IPS-18c (cell line): Measurements from ENCODE around the gene SPA17.

ENCODE experiments used
- H3K4me3 ChIP-seq: 2 replicates; pipeline ENCODE4 v1.7.0; 2013; ENCODE audit warnings: low read depth, mild to moderate bottlenecking, low read length, moderate library complexity; ENCODE audit not compliant: insufficient read depth
- H3K9me3 ChIP-seq: one replicate; pipeline ENCODE4 v1.6.1; 2013; ENCODE audit warnings: mild to moderate bottlenecking, low read length, moderate library complexity; ENCODE audit not compliant: control insufficient read depth, insufficient read depth

SPA17 gene

DNA sequence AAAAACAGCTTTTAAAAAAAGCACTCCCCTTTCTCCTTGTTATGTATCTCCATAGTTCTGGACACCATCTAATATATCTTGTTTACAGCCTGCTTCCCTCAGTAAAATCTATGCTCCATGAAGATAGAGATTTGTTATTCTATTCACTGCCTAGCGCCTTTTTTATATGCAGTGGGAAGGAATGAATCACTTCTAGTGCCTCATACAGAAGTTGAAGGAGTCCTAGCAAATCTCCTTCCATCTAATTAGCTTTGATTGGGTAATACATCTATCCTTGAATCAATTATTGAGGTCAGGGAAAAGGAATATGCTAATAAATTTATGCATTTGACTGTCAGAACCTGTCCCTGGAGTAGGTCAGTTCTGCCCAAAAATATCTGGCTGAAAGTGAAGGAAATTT, 25.8 kb downstream of the SPA17 start:
- Histone ChIP-seq H3K4me3 (no peak overlapping the region), H3K9me3 (no peaks in the 10 kb centered on the region)

DNA sequence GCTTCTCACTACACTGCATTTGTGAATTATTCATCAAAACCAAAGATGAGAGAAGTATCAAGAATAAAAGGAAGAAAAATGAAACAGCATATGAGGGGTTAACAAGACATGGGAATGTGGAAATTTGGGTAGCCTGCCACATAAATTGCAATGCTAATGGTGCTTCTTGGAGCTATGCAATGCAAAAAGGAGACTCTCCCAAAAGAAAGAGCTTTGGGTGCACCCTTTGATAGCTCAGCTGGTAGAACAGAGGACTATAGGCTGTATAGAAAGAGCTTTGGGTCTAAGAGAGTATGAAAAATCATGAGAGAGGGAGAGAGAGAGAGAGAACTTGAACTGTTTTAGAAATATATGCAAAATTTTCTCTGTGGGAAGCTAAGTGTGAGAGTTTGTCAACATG, 26.3 kb downstream of the SPA17 start:
- H3K4me3 ChIP-seq: no peak overlapping the region

DNA sequence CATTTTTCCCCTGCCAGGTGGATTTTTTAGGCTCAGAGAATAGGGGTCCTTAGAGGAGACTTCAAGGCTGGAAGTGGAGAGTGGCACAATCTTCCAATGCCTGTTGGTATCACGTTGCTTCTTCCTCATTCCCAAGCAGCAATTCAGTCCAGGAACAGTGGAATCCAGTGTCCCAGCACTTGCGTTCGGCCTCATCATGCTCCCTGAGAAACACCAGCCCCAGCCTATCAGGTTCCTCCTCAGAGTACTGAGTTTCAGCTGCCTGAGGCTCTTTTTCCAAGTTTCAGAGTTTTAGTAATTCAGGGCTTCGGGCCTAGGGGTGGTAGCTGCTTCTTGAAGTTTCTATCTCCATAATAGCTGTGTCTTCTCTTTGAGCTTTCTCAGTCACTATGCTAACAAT, 34.1 kb downstream of the SPA17 start:
- Histone ChIP-seq H3K4me3 (no peak overlapping the region), H3K9me3 (no peaks in the 10 kb centered on the region)

More for the DNA sequence above, 26.3 kb downstream of the SPA17 start:
- no peaks in the 10 kb centered on the region for H3K9me3 ChIP-seq

- Histone ChIP-seq H3K9me3 (no peaks in the 10 kb centered on the region), H3K4me3 (no peak overlapping the region)
Measured at GRCh38 chr11:124712392-124712791, 38.7 kb downstream of the SPA17 start.

GRCh38 chr11:124716591-124716990, 42.9 kb downstream of the SPA17 start:
- Histone ChIP-seq H3K9me3 (no peaks in the 10 kb centered on the region), H3K4me3 (no peak overlapping the region)

DNA sequence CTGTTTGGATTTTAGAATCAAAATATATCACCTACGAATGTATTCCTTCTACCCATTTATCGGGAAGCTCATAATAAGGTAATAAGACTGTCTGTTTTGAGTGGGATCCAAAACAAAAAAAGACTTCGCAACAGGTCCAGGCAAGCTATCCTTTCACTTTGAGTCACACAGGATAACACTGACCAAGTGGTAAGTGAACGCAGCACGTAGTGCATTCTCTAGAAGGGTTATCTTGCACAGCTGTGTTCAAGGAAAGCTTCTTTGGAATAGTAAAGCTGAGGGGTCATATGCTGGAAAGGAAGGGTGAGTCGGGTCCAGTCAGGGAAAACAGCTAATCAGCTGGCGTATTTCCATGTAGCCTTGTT, 43.7 kb downstream of the SPA17 start:
- Histone ChIP-seq H3K4me3 (no peak overlapping the region), H3K9me3 (no peaks in the 10 kb centered on the region)

DNA sequence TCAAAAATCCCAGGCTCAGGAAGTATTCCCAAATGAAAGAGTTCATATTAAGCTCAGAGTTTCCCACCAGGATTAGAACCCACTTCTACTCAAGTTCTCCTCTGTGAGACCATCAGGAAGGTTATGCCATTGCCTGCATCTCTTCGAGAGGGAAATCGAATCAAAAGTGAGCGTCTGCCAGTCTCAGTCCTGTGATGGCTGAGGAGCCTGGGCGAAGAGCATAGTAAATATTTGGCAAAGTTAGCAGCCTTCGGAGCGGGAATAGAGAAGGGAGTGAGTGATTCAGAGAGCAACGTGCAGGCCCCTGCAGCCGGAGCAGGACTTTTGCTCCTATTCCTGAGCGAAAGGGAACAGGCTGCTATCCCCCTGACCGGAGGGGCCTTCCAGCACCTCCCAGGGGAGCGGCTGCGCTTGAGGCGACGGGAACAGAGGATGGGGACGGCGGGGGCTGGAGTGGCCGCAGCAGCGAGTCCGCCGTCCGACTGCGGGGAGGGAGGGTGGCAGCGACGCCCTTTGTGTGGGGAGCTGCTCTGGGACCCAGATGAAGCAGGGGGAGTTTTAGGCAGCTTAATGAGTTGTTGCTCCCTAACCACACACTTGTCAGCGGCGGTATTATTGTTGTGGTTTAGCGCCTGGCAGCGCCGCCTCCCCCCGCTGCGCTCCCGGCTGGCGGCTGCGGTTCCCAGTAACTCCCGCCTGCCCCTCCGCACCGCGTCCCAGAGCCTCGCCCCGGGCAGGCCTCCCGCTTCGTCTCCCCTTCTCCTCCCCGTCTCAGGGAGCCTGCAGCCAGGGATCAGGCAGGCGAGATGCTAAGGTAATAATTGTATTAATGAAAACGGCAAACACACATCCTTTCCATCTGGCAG, 44.3 kb downstream of the SPA17 start:
- Histone ChIP-seq H3K9me3 (no peaks in the 10 kb centered on the region), H3K4me3 (peak overlapping the region; percentile 45)

DNA sequence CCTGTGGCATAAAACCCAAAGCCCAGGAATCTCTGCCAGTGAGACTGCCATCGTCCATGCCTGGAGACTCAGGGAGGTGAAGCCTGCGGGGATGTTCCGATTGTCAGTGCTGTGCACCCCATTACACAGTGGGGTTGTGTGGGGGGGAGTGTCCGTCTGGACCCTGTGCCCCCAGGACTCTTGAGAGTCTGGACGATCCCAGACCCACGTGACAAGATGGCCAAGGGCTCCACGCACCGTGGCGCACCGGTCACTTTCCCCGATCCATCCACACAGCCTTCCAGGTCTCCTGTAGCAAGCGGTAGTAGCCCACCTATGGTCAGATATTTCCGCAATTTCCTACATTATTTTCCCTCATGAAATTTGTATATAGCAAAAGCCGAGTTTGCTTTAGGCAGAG, 45.1 kb downstream of the SPA17 start:
- Histone ChIP-seq H3K4me3 (peak overlapping the region; percentile 45; the same call in 1 of the 2 replicates), H3K9me3 (no peaks in the 10 kb centered on the region)

- no peak overlapping the region for H3K4me3 ChIP-seq
- no peaks in the 10 kb centered on the region for H3K9me3 ChIP-seq
Measured at GRCh38 chr11:124719534-124719933, 45.8 kb downstream of the SPA17 start.

GRCh38 chr11:124722176-124722575, 48.5 kb downstream of the SPA17 start:
- Histone ChIP-seq H3K4me3 (no peak overlapping the region), H3K9me3 (no peaks in the 10 kb centered on the region)

DNA sequence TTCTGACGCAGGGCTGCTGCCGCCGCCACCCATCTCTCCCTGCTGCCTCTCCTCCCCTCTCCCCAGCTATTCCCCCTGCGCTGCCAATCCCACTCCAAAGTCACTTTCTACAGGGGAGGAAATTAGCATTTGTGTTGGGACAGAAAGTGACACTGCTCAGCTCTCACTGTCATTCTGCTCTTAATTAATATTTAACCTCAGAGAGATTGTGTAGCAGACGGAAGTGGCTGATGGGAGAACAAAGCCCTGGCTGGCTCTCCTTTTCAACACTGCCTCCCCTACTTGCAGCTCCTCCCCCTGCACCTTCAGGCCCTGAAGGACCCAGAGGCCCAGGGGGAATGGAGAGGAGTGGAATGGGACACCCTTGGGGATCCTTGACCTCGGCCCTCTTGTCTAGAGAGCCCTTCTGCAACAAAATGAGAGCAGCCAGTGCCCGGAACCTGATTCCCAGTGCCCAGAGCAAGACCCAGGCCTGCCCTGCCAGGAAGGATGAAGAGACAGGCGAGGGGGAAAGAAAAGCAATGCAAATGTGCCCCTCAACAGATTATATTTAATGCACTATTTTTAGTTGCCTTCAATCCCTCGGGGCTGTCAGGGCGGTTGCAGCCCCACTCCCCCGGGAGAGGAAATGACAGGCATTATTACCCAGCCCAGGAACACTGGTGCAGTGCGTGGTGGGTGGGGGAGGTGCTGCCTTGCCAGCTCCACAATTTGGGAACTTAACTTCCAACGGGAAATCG, 51.4 kb downstream of the SPA17 start:
- no peaks in the 10 kb centered on the region for H3K9me3 ChIP-seq
- H3K4me3 ChIP-seq: no peak overlapping the region

DNA sequence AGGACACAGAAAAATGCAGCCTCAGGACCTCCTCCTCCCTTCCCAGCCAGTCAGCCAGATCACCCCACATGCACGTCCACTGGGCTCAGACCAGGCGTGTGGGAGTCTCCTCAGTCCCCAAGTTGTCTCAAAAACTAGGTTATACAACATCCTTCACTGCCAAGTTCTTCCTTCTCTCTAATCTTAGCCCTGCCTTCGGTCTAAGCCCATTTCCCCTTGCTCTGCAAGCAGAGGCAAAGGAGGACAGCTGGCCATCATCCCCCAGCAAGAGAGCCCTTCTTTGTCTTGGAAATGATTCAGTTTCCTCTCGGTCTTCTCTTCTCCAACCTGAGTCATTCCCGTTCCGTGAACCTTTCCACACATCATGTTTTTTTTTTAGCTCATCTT, 52.0 kb downstream of the SPA17 start:
- Histone ChIP-seq H3K4me3 (no peak overlapping the region), H3K9me3 (no peaks in the 10 kb centered on the region)

DNA sequence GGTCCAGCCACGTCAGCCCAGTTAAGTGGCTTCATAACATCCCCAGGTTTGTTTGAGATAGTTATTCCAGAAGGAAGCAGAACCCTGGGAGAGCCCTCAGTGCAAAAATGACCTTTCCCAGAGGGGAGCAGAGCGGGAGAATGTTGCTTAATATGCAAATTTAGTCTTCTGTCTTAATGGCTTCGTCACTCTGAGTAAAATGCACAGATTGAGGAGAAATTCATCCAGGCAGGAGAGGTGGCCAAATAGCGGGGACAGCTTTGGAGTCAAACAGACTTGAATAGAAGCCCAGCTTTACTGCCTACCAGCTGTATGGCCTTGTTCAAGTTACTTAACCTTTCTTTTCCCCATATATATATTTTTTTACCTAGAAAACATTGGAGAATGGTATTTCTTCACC, 53.8 kb downstream of the SPA17 start:
- no peaks in the 10 kb centered on the region for H3K9me3 ChIP-seq
- no peak overlapping the region for H3K4me3 ChIP-seq

GRCh38 chr11:124728134-124728533, 54.4 kb downstream of the SPA17 start:
- no peak overlapping the region for H3K4me3 ChIP-seq
- no peaks in the 10 kb centered on the region for H3K9me3 ChIP-seq

DNA sequence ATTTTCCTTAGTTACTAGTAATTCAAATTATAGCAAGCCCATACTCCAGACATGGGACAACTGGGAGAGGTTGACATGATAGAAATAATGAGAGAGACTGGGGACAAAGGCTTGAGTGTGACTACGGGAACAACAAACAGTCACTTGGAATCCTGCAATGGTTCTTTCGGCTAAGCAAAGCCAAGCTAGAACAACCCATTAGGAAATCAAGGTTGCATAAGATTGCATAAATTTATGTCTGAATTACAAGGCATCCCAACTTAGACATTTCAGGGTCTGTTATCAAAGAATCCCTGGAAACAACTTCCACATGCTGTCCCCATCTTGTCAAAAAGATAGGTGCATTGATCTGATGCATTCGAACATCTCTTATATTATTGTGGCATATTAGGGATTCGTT, 55.9 kb downstream of the SPA17 start:
- H3K9me3 ChIP-seq: no peaks in the 10 kb centered on the region
- H3K4me3 ChIP-seq: no peak overlapping the region

DNA sequence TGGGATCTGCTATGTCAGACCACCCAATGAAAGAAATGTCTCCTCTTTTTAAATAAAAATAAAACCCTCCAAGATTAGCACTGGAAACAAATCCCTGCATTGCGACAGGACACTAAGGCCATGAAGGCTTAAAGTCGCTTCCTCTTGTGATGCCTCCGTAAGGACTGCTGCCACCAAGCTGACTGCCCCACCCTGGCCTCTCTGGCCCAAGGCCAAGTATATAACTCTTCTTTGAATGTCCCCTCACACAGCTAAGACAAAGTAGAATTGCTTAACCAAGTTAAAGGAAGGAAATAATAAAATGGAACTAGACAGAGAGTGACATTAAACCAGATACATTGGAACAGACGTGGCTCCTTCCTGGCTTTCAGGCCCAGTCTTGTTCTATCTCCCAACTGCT, 58.5 kb downstream of the SPA17 start:
- no peak overlapping the region for H3K4me3 ChIP-seq
- H3K9me3 ChIP-seq: no peaks in the 10 kb centered on the region

GRCh38 chr11:124736736-124737135, 63.0 kb downstream of the SPA17 start:
- H3K9me3 ChIP-seq: no peaks in the 10 kb centered on the region
- H3K4me3 ChIP-seq: no peak overlapping the region

DNA sequence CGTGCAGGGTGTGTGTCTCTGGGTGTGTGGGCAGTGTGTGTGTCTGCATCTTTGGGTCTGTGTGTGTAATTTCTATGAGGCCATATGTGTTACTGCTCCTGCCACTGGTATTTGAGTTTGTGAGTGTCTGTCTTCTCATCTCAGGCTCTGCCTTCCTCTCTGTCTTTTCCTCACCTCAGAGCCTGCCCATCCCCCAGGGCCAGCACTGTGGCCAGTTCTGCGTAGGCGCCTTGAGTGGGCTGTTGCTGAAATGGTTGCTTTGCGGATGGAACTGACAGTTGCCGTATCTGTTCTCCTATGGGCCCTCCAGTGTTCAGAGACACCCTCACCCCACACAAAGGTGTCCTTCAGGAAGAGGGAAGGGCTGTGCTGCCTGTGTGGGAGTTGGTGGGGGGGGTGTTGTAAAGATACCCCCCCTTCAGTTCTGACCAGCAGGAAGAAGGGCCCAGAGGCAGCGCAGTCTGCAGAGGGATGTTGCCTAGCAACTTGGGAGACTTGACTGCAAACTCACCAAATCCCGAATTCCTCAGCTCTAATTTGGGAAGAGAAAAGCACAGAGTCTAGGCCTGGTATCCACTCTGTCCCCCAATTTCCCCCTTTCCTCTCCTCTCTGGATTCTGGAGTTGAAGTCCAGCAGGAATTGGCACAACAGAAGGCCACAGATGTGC, 64.1 kb downstream of the SPA17 start:
- H3K4me3 ChIP-seq: no peak overlapping the region
- no peaks in the 10 kb centered on the region for H3K9me3 ChIP-seq
